Fibroblast of skin of left biceps (primary cell): Measurements from ENCODE around the gene PRKG1.
"Not testable (repeated sequence)": the region's sequence is repeated elsewhere in the genome, so short reads cannot be mapped to it uniquely, and the experiment has no call there.

Source experiments
- DNase-seq, 2 experiments: peaks; one replicate each; pipeline ENCODE4 v3.0.0-alpha.2; 2013; ENCODE audit warnings: low read depth in 2 of 2

Gene PRKG1

DNA sequence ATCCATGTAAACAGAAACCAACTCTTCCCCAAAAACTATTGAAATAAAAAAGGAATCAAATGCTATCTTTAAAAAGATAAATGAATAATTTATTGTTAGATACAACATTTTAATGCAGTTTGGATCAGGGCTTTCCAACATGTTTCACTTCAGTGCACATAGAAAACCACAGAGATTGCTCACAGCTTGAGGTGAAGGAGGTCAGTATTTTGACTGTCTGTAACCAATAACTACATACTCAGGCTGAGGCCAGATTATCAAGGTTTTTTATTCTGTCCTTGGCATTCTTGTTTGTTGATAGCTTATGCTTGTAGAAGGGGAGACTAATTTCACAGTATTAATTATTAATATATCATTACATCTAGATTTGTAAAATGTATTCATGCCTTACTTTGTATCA is 195.5 kb downstream of the PRKG1 start:
- DNase-seq: no peak

DNA sequence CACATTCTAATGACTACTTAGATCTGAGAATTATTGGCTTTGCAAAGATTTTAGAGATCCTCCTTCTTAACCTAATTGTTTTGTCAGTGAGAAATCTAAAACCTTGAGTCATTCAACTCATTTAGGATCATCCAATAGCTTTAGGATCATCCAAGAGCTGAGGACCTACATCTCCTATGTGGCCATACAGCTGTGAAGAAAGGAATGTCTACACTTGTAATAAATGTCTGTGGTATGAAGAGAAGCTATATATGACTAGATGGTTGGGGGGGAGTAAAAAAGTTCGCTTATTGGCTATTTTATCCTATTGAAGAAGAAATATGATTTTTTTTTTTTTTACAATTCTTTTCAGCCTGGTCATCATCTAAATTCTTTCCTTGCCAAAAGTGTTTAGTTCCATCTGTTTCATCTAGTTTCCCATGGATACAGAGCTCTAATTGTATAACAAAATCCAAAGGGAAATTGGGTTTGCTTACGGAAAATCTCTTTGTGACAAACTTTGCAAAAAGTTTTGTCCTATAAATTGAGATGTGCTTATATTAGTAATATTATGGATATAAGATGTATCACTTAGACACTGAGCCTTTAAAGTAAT is 196.7 kb downstream of the PRKG1 start:
- peak; percentile 41 to 47 for DNase-seq

DNA sequence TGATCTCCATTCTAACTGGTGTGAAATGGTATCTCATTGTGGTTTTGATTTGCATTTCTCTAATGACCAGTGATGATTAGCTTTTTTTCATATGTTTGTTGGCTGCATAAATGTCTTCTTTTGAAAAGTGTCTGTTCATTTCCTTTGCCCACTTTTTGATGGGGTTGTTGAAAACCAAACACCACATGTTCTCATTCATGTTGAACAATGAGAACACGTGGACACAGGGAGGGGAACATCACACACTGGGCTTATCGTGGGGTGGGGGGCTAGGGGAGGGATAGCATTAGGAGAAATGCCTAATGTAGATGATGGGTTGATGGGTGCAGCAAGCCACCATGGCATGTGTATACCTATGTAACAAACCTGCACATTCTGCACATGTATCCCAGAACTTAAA is 197.8 kb downstream of the PRKG1 start:
- not testable (repeated sequence) for DNase-seq

DNA sequence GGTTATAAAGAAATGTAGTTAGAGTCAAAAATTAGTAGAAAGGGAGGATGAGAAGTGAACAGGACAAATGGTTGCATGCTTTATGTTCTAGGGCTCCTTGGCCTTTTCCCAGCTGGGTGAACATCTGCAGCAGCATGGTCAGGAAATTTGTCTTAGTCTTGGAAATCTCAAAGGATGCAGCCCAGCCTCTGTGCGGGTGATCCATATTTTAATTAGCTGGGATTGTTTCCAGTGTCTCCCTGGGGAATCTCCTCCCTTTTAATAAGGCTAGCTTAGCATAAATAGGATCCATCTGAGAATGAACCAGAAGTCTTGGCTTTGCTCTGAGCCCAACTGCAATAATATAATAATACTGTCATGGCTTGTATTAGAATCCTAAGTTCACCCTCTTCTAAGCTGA is 198.3 kb downstream of the PRKG1 start:
- peak; percentile 55 to 64 for DNase-seq

DNA sequence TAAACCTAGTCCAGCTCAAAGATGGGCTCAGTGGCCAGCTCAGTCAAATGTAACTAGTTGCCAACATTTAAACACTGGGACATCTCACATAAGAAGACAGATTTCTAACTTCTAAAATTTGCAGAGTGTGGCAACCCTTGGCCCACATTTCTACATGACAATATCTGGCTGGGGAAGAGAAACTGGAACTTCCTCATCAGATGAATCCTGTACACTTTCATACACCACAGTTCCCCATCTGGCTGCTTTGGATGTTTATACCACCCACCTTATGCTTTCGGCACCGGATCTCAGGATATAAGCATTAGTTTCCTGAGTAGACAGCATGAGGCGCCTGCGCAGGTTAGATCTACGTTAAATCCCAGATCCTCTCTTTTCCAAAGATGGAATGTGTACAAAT is 199.3 kb downstream of the PRKG1 start:
- no peak for DNase-seq

DNA sequence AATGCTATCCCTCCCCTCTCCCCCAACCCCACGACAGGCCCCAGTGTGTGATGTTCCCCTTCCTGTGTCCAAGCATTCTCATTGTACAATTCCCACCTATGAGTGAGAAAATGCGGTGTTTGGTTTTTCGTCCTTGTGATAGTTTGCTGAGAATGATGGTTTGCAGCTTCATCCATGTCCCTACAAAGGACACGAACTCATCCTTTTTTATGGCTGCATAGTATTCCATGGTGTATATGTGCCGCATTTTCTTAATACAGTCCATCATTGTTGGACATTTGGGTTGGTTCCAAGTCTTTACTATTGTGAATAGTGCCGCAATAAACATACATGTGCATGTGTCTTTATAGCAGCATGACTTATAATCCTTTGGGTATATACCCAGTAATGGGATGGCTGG is 201.8 kb downstream of the PRKG1 start:
- not testable (repeated sequence) for DNase-seq

DNA sequence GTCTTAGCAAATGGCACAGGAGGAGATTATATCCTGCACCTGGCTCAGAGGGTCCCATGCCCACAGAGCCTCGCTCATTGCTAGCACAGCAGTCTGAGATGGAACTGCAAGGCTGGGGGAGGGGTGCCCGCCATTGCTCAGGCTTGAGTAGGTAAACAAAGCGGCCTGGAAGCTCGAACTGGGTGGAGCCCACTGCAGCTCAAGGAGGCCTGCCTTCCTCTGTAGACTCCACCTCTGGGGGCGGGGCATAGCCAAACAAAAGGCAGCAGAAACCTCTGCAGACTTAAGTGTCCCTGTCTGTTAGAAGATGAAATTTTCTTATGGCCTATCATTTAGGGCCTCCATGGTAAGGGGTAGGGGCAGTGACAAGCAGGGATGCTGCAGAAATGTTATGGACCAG is 207.1 kb downstream of the PRKG1 start:
- not testable (repeated sequence) for DNase-seq

DNA sequence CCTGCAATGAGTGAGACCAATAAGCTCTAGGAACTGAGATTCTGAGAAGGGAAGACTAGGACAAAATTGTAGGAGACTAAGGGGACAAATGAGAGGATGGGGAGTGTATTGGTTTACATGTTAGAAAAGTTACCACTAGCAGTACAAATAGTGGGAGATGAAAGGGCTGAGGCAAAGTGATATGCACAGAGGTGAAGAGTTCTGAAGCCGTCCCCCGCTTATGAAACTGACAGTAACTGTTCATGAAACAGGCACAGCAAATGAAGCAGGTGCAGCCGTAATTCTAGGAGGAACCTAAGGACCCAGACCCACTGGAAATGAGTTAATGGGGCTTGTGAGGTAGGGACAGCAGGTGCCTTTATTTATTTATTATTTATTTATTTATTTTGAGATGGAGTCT is 211.3 kb downstream of the PRKG1 start:
- DNase-seq: no peak

DNA sequence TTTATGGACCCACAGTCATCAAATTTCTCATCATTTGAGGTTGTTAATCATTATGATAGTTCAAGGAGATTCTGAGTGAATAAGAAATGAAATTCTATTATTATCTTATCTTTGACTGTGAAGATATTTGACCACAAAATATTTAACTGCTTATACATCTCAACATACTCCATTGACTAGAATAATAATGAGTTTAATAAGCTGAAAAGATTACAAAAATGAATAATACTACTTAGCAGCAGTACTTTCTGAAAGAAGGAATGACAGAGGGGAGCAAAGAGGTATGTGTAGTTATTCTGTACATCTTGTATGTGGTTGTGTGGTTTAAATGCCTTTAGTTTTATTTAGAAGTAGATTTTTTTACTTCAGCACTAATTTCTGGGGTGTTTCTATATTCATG is 214.2 kb downstream of the PRKG1 start:
- no peak for DNase-seq

DNA sequence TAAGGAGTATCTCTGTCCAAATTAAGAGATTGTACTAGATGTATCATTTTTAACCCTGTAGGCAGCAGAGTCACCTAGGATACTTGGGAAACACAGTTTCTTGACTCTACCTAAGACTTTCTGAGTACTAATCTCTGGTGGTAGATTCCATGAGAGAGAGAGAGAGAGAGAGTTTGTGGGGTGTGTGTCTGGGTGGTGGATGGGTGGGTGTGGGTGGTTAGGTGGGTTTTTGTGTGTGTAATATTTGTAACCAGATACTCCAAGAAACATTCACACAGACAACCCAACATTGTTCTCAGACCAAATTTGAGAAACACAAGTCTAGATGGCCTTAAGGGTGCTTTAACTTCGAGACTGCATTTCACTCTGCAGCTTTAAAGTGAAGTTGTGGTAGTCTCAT is 215.2 kb downstream of the PRKG1 start:
- no peak for DNase-seq

DNA sequence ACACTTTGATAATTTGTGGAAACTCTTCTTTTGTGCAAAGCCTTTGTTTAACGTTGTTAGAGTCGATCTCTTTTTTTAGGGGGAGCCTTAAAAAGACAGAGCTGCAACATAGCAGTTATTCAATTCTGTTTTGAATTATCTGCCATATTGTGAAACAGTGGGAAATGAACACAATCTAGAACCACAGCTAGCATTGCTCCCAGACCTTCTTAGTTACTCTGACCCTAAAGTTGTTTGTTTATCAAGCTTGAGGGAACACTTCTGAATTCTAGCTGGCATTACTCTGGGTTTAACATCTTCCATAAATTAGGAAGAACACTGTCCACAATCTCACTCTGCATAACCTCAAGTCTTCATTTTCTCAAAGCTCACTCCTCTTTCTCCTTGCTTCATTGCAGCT is 217.7 kb downstream of the PRKG1 start:
- no peak for DNase-seq

DNA sequence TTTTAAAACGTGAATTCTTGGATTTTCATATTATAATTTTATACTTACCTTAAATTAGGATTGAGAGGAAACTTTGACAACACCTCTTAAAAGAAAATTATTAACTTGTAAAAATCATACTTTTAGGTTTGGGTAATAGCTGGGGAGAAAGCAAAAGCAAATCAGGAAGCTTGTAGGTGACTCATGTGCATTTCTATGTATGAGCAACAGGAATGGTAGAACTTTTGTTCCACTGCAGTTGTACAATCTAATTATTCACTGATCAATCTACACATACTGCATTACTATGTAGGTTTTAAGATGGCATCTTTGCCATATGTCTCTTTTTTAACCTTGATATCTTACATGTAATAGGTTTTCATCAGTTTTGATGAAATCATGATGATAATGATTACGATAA is 223.2 kb downstream of the PRKG1 start:
- DNase-seq: no peak

DNA sequence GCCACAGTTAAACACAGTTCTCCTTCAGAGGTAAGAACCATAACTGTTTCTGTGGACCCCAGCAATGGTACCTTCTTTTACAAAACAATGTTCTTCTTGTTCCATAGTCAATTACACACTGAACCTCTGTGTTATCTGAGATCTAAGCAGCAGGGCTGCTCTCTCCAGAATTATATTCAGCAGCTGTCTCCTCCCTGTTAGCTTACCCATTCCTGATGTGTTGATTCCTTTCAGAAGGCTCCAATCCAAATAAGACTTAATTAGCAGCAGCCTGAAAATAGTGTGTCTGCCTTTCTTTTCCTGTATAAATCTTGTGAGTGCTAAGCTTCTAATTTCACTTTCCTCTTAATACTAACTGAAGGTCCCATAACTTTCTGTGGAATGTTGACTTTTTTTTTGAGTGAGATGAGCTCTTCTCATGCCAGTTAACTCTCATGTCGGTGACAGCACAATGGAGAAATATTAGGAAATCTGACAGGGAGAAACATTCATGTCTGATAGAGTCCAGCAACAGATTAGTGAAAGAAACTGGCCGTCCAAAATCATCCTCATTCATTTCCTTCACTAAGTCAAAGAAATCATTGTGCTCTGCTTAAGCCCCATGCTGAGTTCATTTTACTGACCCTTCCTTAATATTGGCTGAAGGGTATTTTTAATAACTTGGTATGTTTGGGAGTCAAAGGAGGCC is 226.5 kb downstream of the PRKG1 start:
- no peak for DNase-seq

DNA sequence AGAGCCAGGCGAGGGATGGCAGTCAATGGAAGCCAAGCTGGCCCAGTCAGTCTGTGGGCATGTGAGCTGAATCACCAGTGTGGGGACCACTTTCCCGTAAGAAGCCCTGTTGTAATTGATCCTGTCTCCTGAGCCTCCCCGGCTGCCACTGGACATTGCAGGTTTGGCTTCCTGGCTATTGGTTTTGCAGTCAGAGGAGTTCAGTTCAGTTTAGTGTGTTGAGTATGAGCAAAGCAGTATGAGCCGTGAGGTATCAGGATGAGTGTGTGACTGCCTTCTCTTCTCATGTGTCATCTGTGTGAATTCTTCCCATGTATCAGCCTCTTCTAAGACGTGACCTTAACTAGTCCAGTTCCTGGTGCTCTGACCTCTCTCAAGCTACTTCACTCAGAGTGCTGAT is 227.4 kb downstream of the PRKG1 start:
- DNase-seq: no peak

DNA sequence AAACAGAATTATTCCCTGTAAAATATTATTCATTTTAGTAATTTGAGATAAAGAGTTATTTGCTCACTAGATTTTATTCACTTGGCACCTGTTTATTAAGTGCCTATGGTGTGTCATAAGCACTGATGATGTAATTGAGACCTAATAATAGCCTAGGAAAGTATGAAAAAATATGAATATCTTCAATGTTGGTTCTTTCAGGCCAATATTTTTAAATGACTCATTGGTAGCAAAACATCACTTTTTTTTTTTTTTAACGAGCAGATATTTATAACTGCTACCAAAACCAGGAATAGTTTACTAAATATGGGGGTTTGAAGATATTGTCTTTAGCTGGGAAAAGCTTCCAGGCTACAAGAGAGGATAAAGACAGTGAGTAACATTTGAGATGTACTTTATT is 228.0 kb downstream of the PRKG1 start:
- no peak for DNase-seq

DNA sequence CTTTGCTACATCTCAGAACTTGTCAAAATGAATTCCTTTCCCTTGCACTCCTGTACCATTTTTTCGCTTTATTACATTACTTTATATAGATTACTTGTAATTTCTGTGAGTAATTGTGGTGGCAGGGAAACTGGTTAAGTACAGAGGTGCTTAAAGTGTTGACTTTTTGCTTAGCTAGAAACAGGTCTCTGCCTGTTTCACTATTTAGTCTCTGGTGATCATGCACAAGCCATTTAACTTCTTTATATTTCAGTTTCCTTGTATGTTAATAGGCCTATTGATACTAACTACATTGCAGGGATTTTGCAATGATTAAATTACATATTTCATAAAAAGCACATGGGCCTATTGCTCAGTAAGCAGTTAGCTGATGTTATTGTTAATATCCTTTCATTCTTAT is 233.8 kb downstream of the PRKG1 start:
- DNase-seq: no peak

DNA sequence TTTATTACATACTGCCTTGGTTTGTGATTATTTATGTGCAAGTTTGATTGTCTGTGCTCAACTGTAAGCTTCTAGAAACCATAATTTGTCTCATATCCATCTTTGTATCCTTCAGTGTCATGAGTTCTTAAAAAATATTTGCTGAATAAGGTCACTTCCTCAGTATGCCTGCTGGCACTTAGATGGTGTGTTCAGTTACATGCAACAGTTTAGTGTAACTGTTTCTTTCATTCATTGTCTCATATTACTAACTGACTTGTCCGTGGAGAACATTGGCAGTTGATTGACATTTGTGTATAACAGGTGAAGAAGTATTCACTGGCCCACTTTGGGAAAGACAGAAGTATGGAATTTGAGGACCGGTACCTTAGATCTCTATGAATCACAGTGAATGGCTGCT is 236.9 kb downstream of the PRKG1 start:
- no peak for DNase-seq

DNA sequence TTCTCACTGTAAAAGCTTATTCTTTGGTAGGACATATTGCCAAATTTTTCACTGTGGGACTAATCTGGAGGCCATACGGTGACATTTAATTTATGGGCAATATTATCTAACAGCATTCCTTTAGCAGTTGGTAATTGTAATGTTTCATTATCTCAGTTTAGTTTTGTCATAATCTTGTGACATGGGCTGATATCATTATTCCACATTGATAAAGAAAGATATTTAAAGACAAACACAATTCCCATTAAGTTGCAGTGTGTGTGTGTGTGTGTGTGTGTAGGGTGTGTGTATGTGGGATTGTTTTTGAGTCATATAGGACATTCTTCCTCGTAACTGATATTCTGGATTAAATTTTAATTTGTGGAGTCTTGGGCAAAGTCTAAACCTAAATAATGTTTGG is 238.5 kb downstream of the PRKG1 start:
- DNase-seq: no peak

DNA sequence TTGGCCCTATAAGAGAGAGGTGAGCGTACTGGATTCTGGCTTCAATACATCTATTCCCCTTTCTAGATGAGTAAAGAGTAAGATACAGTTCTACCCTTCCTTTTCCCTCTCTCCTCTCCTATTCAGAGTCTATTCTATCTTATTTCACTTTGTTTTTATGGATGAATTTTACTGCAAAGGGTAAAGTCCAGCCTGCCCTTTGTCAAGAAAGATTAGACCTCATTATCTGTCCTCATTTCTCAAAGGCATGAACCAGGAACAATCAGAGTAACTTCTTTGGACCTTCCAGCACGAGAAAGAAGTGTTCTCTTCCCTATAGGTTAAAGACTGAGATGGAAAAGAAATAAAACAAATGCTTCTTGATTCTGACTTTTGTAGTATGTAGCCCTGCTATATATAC is 239.0 kb downstream of the PRKG1 start:
- DNase-seq: no peak

DNA sequence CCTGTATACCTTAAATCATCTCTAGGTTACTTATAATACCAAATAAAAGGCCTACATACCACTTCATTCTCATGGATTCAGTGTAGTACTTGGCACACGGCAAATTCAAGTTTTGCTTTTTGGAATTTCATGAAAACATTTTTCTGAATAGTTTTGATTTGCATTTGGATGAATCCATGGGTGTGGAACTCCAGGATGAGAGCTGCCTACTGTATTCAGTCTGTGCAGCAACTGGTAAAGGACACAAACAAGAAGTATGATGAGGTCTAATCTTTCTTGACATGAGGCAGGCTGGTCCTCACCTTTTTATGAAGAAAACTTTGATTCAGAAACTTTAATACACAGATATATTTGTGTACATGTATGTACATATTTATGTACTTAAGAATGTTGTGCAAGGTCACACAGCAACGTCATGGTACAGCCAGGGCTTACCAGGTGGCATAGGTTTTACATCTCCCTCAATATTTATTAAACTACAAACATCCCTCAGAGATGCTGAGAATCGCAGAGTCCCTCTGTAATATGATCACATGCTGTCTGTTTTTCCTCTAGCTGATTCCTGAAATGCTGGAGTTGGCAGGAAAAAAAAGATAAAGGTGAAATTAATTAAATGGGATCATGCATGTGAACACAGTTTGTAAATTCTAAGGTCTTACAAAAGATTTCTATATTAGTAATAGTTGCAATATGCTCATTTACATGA is 239.6 kb downstream of the PRKG1 start:
- DNase-seq: peak in 1 of 2 experiments; percentile 9

DNA sequence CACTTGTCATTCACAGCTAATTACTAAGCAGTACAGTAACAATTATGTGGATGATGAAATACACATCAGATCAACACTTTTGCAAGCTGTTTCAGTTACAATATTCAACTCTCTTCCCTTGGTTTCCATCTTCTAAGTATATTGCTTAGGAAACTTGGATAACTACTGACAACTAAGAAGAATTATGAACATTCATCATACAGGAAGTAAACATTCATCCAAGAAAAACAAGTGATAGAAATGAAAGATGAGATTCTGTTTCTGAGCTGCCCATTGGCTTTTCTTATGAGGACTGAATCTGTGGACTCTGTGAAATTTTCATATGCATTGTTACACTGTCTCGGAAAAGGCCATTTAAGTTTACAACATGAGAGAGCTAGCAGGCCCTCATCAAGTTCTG is 240.2 kb downstream of the PRKG1 start:
- peak in 1 of 2 experiments; percentile 9 for DNase-seq

DNA sequence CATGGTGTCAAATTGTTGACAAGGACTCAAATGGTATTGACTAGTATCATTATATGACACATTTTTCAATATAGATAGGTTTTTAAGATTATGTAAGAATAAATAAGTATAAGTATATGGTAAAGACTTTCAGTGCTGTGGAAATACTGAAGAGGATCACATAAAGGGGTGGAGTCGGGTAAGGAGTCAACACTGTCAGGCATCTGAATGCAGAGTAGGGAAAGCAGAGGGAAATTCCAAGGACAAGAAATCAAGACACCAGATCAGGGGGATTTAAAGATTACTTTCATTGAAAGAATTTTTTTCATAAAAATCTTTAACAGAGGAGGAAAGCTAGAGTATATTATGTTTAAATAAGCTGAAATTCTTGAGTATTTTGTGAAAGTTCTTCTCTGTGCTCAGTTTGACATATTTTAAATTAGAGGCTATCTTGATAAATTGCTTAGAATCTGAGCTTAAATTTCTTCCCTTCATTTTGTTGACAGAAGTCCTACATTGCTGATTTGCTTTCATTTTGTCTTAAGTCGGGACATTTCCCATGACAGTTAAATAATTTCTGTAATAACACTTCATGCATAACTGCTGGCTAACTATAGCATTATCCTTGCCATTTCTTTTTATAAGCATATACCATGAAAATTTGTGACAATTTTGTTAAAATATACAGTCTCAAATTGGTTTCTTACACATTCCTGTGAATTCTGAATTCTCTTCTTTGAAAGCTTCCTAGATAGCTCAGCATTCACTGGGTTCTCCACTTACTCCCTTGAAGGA is 244.3 kb downstream of the PRKG1 start:
- no peak for DNase-seq

DNA sequence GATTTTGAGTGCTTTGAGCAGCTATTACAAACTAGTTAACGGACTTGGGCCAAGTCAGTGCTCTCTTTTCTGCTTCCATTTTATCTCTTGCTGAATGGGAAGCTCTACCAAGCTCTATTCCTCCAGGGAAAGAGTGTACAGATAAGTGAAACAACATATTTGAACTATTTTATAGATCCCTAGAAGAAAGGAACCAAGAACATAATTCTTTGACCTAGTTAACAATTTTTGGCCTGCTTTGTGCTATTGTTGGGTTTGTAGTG is 244.8 kb downstream of the PRKG1 start:
- DNase-seq: no peak
